ENCODE measurements around the gene KHDC3L. TPM values are rescaled to one million over a fixed set of nuclear protein-coding genes. Genes with fewer than 3 reads are reported as not detected.

The KHDC3L gene
- total RNA-seq, 2 donors from 2014 or later, result not detected

DNA sequence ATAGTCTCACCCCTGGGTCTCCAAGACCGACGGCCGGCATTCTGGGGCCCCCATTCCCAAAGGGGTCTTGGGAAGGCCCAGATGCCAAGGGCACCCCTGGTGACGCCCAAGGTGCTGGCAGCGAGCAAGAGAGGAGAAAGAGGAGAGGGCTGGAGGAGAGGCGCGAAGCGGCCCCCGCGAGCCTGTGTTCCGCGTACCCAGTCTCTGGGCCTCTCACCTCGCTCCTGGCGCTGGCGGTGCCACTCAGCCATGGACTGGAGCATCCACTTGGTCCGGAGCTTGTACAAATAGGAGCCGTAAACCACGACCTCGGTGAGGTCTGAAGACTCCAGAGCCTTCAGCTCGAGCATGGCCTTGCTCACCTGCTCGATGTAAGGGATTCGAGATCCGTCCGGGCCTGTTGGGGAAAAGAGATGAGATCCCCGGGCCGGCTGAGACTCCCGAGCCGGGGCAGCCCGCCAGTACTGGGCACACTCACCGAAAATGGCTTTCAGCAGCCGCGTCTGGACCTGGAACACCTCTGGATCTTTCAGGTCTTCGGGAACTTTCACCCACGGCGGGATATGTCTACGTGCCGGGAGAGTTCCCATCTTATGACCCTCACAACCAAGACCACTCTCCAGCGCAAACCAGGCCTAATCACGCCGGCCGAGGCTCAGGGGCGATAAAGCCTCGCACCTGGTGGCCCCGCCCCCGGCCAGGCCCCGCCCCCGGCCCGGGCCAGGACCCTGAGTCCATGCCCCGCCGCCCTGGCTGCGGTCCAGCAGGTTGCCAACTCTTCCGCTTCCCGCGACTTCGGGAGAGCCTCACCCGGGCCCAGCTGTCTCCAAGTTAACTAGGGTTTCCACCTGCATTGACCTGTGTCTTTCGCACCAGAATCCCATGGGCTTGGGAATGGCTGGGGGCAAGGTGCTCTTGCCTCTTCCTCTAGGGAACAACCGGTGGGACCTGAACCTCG is 8.5 kb upstream of the KHDC3L start, which contains the start of gene DPPA5:
DPPA5 (minus strand) TSS at position 641 of the 958 bp plus-strand sequence; CDS start at position 590, 51 bp downstream.
- DNase-seq (no peak), ATAC-seq (no peak)
- 80 to 91% methylated on average over 26 to 52 of the region's 59 CpGs for WGBS, 2 donors
- H3K4me1 ChIP-seq, result no peaks in the 10 kb centered on the region
- TF ChIP-seq POLR2A (IDR thresholded peaks at IDR 0.05), result no peak
- TF ChIP-seq, protein P1, sequence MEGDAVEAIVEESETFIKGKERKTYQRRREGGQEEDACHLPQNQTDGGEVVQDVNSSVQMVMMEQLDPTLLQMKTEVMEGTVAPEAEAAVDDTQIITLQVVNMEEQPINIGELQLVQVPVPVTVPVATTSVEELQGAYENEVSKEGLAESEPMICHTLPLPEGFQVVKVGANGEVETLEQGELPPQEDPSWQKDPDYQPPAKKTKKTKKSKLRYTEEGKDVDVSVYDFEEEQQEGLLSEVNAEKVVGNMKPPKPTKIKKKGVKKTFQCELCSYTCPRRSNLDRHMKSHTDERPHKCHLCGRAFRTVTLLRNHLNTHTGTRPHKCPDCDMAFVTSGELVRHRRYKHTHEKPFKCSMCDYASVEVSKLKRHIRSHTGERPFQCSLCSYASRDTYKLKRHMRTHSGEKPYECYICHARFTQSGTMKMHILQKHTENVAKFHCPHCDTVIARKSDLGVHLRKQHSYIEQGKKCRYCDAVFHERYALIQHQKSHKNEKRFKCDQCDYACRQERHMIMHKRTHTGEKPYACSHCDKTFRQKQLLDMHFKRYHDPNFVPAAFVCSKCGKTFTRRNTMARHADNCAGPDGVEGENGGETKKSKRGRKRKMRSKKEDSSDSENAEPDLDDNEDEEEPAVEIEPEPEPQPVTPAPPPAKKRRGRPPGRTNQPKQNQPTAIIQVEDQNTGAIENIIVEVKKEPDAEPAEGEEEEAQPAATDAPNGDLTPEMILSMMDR (IDR thresholded peaks at IDR 0.05), result no peak
- no peaks in the 10 kb centered on the region for H3K9me3 ChIP-seq
- intact Hi-C loops (cut with DNase I), result no loop called here
- no peaks in the 10 kb centered on the region for H3K36me3 ChIP-seq (replicated peaks in 1 of 2; ENCODE audit: insufficient read depth in 1 of 2, low read depth in 2 of 2)
- H3K27me3 ChIP-seq, result no peaks in the 10 kb centered on the region
- no peak within 1 kb of the TSS for H3K4me3 ChIP-seq
- H3K27ac ChIP-seq, result no peak within 1 kb of the TSS

DNA sequence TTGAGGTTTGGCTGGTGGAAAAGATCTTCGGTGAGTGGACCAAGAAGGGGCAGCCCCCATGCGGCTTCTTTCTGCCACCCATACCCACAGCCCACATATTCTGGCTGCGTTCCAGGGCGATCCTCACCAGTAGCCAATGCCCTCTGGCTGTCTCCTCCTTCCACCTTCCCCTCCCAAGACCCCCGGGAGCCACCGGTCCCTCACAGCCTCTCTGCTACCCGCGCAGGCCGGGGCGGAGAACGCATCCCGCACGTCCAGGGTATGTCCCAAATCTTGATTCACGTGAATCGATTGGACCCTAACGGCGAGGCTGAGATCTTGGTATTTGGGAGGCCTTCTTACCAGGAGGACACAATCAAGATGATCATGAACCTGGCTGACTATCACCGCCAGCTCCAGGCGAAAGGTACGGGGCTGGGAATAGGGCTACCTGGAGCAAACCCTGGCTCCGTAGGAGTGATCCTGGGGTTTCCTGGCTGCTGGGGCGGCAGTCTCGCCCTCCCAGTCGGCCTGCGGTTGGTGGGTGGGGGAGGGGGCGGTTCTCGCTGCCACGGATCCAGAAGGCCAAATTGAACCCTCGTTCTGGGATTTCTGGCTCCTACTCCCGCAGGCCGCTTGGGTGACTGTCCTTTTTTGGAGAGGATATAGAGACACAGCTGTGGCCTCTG is 545 bp downstream of the KHDC3L start:
- Histone ChIP-seq H3K9me3 (no peaks in the 10 kb centered on the region), H3K4me1 (no peaks in the 10 kb centered on the region), H3K4me3 (no peak overlapping the region), H3K27ac (no peak overlapping the region), H3K27me3 (no peaks in the 10 kb centered on the region), H3K36me3 (replicated peaks in 1 of 2; ENCODE audit: insufficient read depth in 1 of 2, low read depth in 2 of 2) (no peaks in the 10 kb centered on the region)
- 88 to 93% methylated on average over 28 to 29 of the region's 31 CpGs for WGBS, 2 donors
- DNase-seq (no peak), ATAC-seq (no peak)
- intact Hi-C loops (cut with DNase I), result no loop called here
- TF ChIP-seq, protein P1 (IDR thresholded peaks at IDR 0.05), result no peak
- no peak for TF ChIP-seq POLR2A (IDR thresholded peaks at IDR 0.05)

DNA sequence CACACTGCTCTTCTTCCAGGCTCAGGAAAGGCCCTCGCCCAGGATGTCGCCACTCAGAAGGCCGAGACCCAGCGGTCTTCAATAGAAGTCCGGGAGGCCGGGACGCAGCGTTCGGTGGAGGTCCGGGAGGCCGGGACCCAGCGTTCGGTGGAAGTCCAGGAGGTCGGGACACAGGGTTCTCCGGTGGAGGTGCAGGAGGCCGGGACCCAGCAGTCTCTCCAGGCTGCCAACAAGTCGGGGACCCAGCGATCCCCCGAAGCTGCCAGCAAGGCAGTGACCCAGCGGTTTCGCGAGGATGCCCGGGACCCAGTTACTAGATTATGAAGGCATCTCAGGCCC is 1.0 kb downstream of the KHDC3L start:
- Histone ChIP-seq H3K27me3 (no peaks in the 10 kb centered on the region), H3K4me1 (no peaks in the 10 kb centered on the region), H3K36me3 (replicated peaks in 1 of 2; ENCODE audit: insufficient read depth in 1 of 2, low read depth in 2 of 2) (no peaks in the 10 kb centered on the region), H3K4me3 (no peak overlapping the region), H3K9me3 (no peaks in the 10 kb centered on the region), H3K27ac (no peak overlapping the region)
- TF ChIP-seq, protein P1 (IDR thresholded peaks at IDR 0.05), result no peak
- TF ChIP-seq POLR2A (IDR thresholded peaks at IDR 0.05), result no peak
- intact Hi-C loops (cut with DNase I), result no loop called here
- no peak for ATAC-seq
- DNase-seq, result no peak
- WGBS, 2 donors, result 91% methylated on average over 20 to 23 of the region's 23 CpGs

DNA sequence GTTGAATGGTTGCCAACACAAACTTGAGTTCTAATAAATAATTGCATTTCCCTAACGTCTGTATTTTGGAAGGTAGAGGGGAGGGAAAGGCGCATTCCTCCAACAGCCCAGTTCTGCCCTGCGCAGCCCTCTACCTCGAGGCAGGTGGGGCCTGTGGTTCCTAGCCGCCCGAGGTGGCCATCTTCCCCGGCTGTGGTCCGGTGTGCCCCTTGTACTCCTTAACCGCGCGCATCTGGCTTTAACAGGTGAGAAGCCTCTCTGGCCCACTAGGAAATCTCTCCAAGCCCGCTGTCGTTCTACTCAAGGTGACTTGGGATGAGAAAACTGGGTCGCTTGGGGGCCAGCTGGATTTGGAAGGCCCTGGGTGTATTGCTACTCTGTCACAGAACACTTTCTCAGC is 1.7 kb downstream of the KHDC3L start:
- no peaks in the 10 kb centered on the region for H3K4me1 ChIP-seq
- H3K9me3 ChIP-seq, result no peaks in the 10 kb centered on the region
- ATAC-seq (no peak), DNase-seq (no peak)
- no peaks in the 10 kb centered on the region for H3K36me3 ChIP-seq (replicated peaks in 1 of 2; ENCODE audit: insufficient read depth in 1 of 2, low read depth in 2 of 2)
- H3K27ac ChIP-seq, result no peak overlapping the region
- intact Hi-C loops (cut with DNase I), result no loop called here
- TF ChIP-seq, protein P1 (IDR thresholded peaks at IDR 0.05), result no peak
- no peak for TF ChIP-seq POLR2A (IDR thresholded peaks at IDR 0.05)
- no peaks in the 10 kb centered on the region for H3K27me3 ChIP-seq
- H3K4me3 ChIP-seq, result no peak overlapping the region
- WGBS, 2 donors, result 75 to 81% methylated on average over 9 to 14 of the region's 14 CpGs

All from body of pancreas (tissue), 4 donors.